K562 (cell line): Measurements from ENCODE around the gene NTM. TPM values are rescaled to one million over a fixed set of nuclear protein-coding genes. Genes with fewer than 3 reads are reported as not detected.

Experiments
- ATAC-seq: fragments of 200-7000 bp; cut with Tn5 transposase; 3 replicates; pipeline ENCODE4 v1.9.1; 2020; ENCODE audit warnings: moderate library complexity
- BruUV-seq: library from RNA; stranded (reverse); fragments of 400-500 nt; replicated peaks from 2 replicates; lab custom pipeline; 2021; lab: Mats Ljungman, UMichigan
- CTCF ChIA-PET: fragments of 300-600 bp; formaldehyde crosslinking; extraction: SDS; loops from one replicate; lab custom pipeline; 2021; ENCODE audit warnings: low intra/inter-chr PET ratio; lab: Yijun Ruan, JAX
- POLR2A ChIA-PET: fragments of 300-600, 350-650 bp; sonication (Branson Sonifier 250); formaldehyde crosslinking; extraction: SDS; loops from one replicate; lab custom pipeline; 2021; ENCODE audit warnings: antibody characterized with exemption, inconsistent platforms; lab: Yijun Ruan, JAX
- DNase-seq, 4 experiments: peaks; one replicate each; pipeline versions ENCODE4 v3.0.0 to v3.0.0-alpha.2; 2011 to 2018; ENCODE audit warnings: low spot score in 3 of 4, mixed read lengths in 3 of 4; ENCODE audit errors: extremely low read depth in 1 of 4
- FAIRE-seq: peaks from 2 replicates; lab custom pipeline; 2011; peaks lifted over from hg19 to GRCh38; lab: Jason Lieb, UNC
- H2AFZ ChIP-seq: 2 replicates; pipeline ENCODE4 v1.6.0; 2011; ENCODE audit warnings: low read depth, low read length, control low read depth, inconsistent platforms
- H3K27ac ChIP-seq: fragments of 200-600 bp; 3 replicates; pipeline ENCODE4 v1.8.0; 2011; ENCODE audit warnings: low read depth, mild to moderate bottlenecking, control low read depth, inconsistent platforms, low read length, moderate library complexity, mixed read lengths; ENCODE audit errors: extremely low read depth
- H3K27me3 ChIP-seq, 2 experiments: fragments of 300-600 bp in 1 of 2; 2 replicates in 1 of 2; 3 replicates in 1 of 2; pipeline versions ENCODE4 v1.6.0 to v1.8.0; 2011; ENCODE audit warnings: inconsistent platforms in 2 of 2, low read length in 2 of 2, mild to moderate bottlenecking in 1 of 2, mixed read lengths in 1 of 2, moderate library complexity in 1 of 2; ENCODE audit not compliant: control insufficient read depth in 2 of 2, insufficient read depth in 2 of 2
- H3K36me3 ChIP-seq: fragments of 300-600 bp; 3 replicates; pipeline ENCODE4 v1.8.0; 2011; ENCODE audit warnings: mild to moderate bottlenecking, low read length, inconsistent platforms; ENCODE audit not compliant: control insufficient read depth, insufficient read depth
- H3K4me1 ChIP-seq, 2 experiments: fragments of 200-600 bp in 1 of 2; replicated peaks in 1 of 2; 2 replicates in 1 of 2; 3 replicates in 1 of 2; pipeline versions ENCODE4 v1.5.1 to v1.8.0; 2011; ENCODE audit warnings: inconsistent platforms in 2 of 2, low read length in 2 of 2, mild to moderate bottlenecking in 1 of 2, mixed read lengths in 1 of 2, moderate library complexity in 1 of 2; ENCODE audit not compliant: control insufficient read depth in 2 of 2, insufficient read depth in 2 of 2
- H3K4me2 ChIP-seq: 2 replicates; pipeline ENCODE4 v1.6.1; 2011; ENCODE audit warnings: low read length, control low read depth, inconsistent platforms, mixed read lengths; ENCODE audit not compliant: insufficient read depth
- H3K4me3 ChIP-seq: fragments of 200-600 bp; sonication (generic), shearing (Covaris generic); 2 replicates; pipeline ENCODE4 v1.5.1; 2016; ENCODE audit warnings: control low read depth, inconsistent platforms
- H3K79me2 ChIP-seq: fragments of 200-600 bp; 3 replicates; pipeline ENCODE4 v1.8.0; 2011; ENCODE audit warnings: low read length, inconsistent platforms; ENCODE audit not compliant: control insufficient read depth, insufficient read depth
- H3K9ac ChIP-seq, 2 experiments: 2 replicates each; pipeline versions ENCODE4 v1.6.0 to v1.6.1; 2011; ENCODE audit warnings: low read depth in 2 of 2, low read length in 2 of 2, control low read depth in 1 of 2, inconsistent platforms in 1 of 2, mild to moderate bottlenecking in 1 of 2, mixed read lengths in 1 of 2; ENCODE audit not compliant: insufficient read depth in 1 of 2
- H3K9me1 ChIP-seq: one replicate; pipeline ENCODE4 v1.6.0; 2011; ENCODE audit warnings: inconsistent platforms, mild to moderate bottlenecking, low read length, moderate library complexity; ENCODE audit not compliant: control insufficient read depth, insufficient read depth
- H3K9me3 ChIP-seq: replicated peaks from 2 replicates; pipeline ENCODE4 v1.5.1; 2011; ENCODE audit warnings: low read depth, low read length, inconsistent platforms; ENCODE audit not compliant: control insufficient read depth, insufficient read depth
- H4K20me1 ChIP-seq: replicated peaks from 2 replicates; pipeline ENCODE4 v1.6.1; 2011; ENCODE audit warnings: low read length, inconsistent platforms, mixed read lengths; ENCODE audit not compliant: control insufficient read depth, insufficient read depth
- BHLHE40 ChIP-seq: IDR thresholded peaks from 2 replicates; pipeline ENCODE4 v1.6.1; 2011; ENCODE audit warnings: low read length, improper control_type of control experiment
- ESRRA ChIP-seq: fragments of 450-650 bp; IDR thresholded peaks from 2 replicates; pipeline ENCODE4 v1.6.1; 2014; ENCODE audit warnings: low read depth, mild to moderate bottlenecking, moderate library complexity, borderline replicate concordance
- FIP1L1 ChIP-seq: fragments of 200-400 bp; formaldehyde crosslinking; IDR thresholded peaks from 2 replicates; pipeline ENCODE4 v1.6.1; 2018; ENCODE audit warnings: mild to moderate bottlenecking, low read depth, low read length; ENCODE audit not compliant: poor library complexity, severe bottlenecking
- HBP1 ChIP-seq: fragments of 450-650 bp; formaldehyde crosslinking; IDR thresholded peaks from 2 replicates; pipeline ENCODE4 v1.4.0; 2022; ENCODE audit warnings: missing genetic modification characterization
- HMGXB4 ChIP-seq: sonication (generic); formaldehyde crosslinking; IDR thresholded peaks from 2 replicates; pipeline ENCODE4 v1.8.1; 2023; ENCODE audit warnings: mild to moderate bottlenecking, missing genetic modification reagents
- POLR3A ChIP-seq: IDR thresholded peaks from 2 replicates; pipeline ENCODE4 v1.6.1; 2011; ENCODE audit warnings: borderline replicate concordance, mild to moderate bottlenecking, moderate library complexity; ENCODE audit not compliant: insufficient read length, insufficient read depth; ENCODE audit errors: extremely low read depth
- SAFB ChIP-seq: fragments of 200-400 bp; formaldehyde crosslinking; IDR thresholded peaks from 2 replicates; pipeline ENCODE4 v1.6.1; 2017; ENCODE audit warnings: low read depth, low read length, borderline replicate concordance
- SAFB2 ChIP-seq: fragments of 200-400 bp; formaldehyde crosslinking; IDR thresholded peaks from 2 replicates; pipeline ENCODE4 v1.6.1; 2018; ENCODE audit warnings: borderline replicate concordance, low read length, low read depth, moderate library complexity; ENCODE audit not compliant: severe bottlenecking
- TCF15 ChIP-seq: fragments of 250-450 bp; sonication (Bioruptor Pico); IDR thresholded peaks from 2 replicates; pipeline ENCODE4 v1.8.0; 2022; ENCODE audit warnings: moderate library complexity, mild to moderate bottlenecking, inconsistent platforms
- THRB ChIP-seq: fragments of 450-650 bp; formaldehyde crosslinking; conservative IDR thresholded peaks from 2 replicates; pipeline ENCODE4 v1.4.0; 2022; ENCODE audit warnings: mild to moderate bottlenecking, missing genetic modification characterization
- WGBS: fragments of 100-300 bp; shearing (Covaris generic); methylation state at CpG from one replicate; pipeline ENCODE4 v1.1.6; 2016; ENCODE audit warnings: low coverage, mixed read lengths; ENCODE audit not compliant: insufficient coverage; ENCODE audit errors: missing lambda C conversion rate; 5-methylcytosine and 5-hydroxymethylcytosine counted together
- in situ Hi-C: fragments of 300-500 bp; cut with MboI; formaldehyde crosslinking; loops from 4 replicates; pipeline ENCODE4 v1.15.0; 2018; ENCODE audit warnings: inconsistent platforms, mixed read lengths
- intact Hi-C: fragments of 100-400 bp; cut with micrococcal nuclease; formaldehyde crosslinking; loops from 2 replicates; pipeline ENCODE4 v1.14.2; 2022
- polyA plus RNA-seq, 8 experiments: library from polyadenylated mRNA; depleted of rRNA in 4 of 8; stranded (reverse) in 5 of 8; unstranded in 3 of 8; fragments of >200 nt; fragmentation: Nextera tagmentation in 2 of 8; fragmentation: Illumina TruSeq in 1 of 8; extraction: Ambion mirVana in 2 of 8; extraction: Trizol in 1 of 8; gene quantifications; 2 replicates each; pipeline versions ENCODE4 v1.2.1 to v1.2.3, GENCODE V29; 2011 to 2014; ENCODE audit warnings: inconsistent platforms in 1 of 8, missing spikeins in 1 of 8
- total RNA-seq, 7 experiments: library from RNA; depleted of rRNA in 6 of 7; stranded (reverse); fragments of >200 nt in 6 of 7; fragmentation: Illumina TruSeq in 2 of 7; extraction: Trizol in 2 of 7; gene quantifications; 2 replicates each; pipeline versions ENCODE4 v1.2.1 to v1.2.3, GENCODE V29; 2011 to 2021; ENCODE audit warnings: low replicate concordance in 1 of 7

NTM gene
- total and polyA plus RNA-seq, 9 of the 15 experiments (the other 6 are each of a cell fraction or from before 2014, with no cell fraction given): not detected

GRCh38 chr11:131760091-131761061 lies 390.0 kb downstream of the NTM start (continued):
- no peak for TF ChIP-seq HBP1 (CRISPR knock-in tag)
- no peak for TF ChIP-seq TCF15 (CRISPR knock-in tag)
- no peak for TF ChIP-seq FIP1L1
- no peak for TF ChIP-seq SAFB2
- TF ChIP-seq POLR3A: no peak

GRCh38 chr11:131762346-131763110 lies 392.1 kb downstream of the NTM start:
- ATAC-seq (no peak), FAIRE-seq (no peak), DNase-seq (no peak)
- no peaks in the 10 kb centered on the region for H3K79me2 ChIP-seq
- H3K27me3 ChIP-seq: no peaks in the 10 kb centered on the region
- no peak overlapping the region for H3K27ac ChIP-seq
- H3K36me3 ChIP-seq: no peaks in the 10 kb centered on the region
- no peaks in the 10 kb centered on the region for H3K9me1 ChIP-seq
- H2AFZ ChIP-seq: no peak overlapping the region
- no peak overlapping the region for H3K4me2 ChIP-seq
- no peak overlapping the region for H3K4me3 ChIP-seq
- H3K9ac ChIP-seq: no peak overlapping the region
- no peaks in the 10 kb centered on the region for H3K9me3 ChIP-seq
- no TSS peak for BruUV-seq
- WGBS: 2% methylated on average over 15 of the region's 17 CpGs
- POLR2A ChIA-PET: no interaction called here
- no peaks in the 10 kb centered on the region for H3K4me1 ChIP-seq
- CTCF ChIA-PET: no interaction called here
- intact Hi-C loops: no loop called here
- no peaks in the 10 kb centered on the region for H4K20me1 ChIP-seq
- in situ Hi-C loops: no loop called here
- TF ChIP-seq ESRRA (no peak), THRB (no peak), BHLHE40 (no peak), HMGXB4 (no peak), SAFB (no peak)
